Esophagus muscularis mucosa (tissue), 3 donors: Measurements from ENCODE around the gene MAEA.

Experiments used
- CTCF ChIP-seq, 3 experiments: fragments of 200-600 bp in 2 of 3; fragments of 450-650 bp in 1 of 3; sonication (generic) in 2 of 3; IDR thresholded peaks; one replicate each; pipeline ENCODE4 v1.5.1; 2017 to 2019; ENCODE audit warnings: antibody characterized with exemption in 3 of 3, mild to moderate bottlenecking in 2 of 3, moderate library complexity in 1 of 3
- POLR2AphosphoS5 ChIP-seq, 2 donors: sonication (generic); formaldehyde crosslinking; IDR thresholded peaks; one replicate each; pipeline ENCODE4 v1.6.1; 2017; ENCODE audit warnings: antibody characterized with exemption in 2 of 2

GRCh38 chr4:1260418-1261106, 29.1 kb upstream of the MAEA start:
- TF ChIP-seq POLR2AphosphoS5 (IDR thresholded peaks at IDR 0.05) (no peak), CTCF (IDR thresholded peaks at IDR 0.05) (no peak)
